Measurements from ENCODE around the gene LMF1. TPM values are rescaled to one million over a fixed set of nuclear protein-coding genes. Genes with fewer than 3 reads are reported as not detected.

LMF1 gene
- total RNA-seq, 1 experiment from 2014 or later: 13.5 TPM

- Histone ChIP-seq H3K9ac (ENCODE audit: low read length) (no peak overlapping the region), H3K4me1 (ENCODE audit: insufficient read depth, low read length) (no peaks in the 10 kb centered on the region), H3K36me3 (ENCODE audit: low read depth, low read length) (no peaks in the 10 kb centered on the region), H3K27me3 (ENCODE audit: low read length) (no peaks in the 10 kb centered on the region), H3K79me2 (ENCODE audit: low read length) (no peaks in the 10 kb centered on the region), H3K4me3 (ENCODE audit: low read length) (no peak overlapping the region), H3F3A (ENCODE audit: low read length, unreplicated experiment) (no peaks in the 10 kb centered on the region), H3K4me2 (ENCODE audit: low read length) (no peak overlapping the region), H4K20me1 (ENCODE audit: low read length) (no peaks in the 10 kb centered on the region), H2AFZ (ENCODE audit: low read length) (no peak overlapping the region), H3K9me2 (replicated peaks; ENCODE audit: low read length) (no peaks in the 10 kb centered on the region), H3K9me3 (ENCODE audit: low read length) (no peaks in the 10 kb centered on the region), H3K27ac (ENCODE audit: low read length) (no peak overlapping the region)
- POLR2A ChIA-PET (ENCODE audit: unreplicated experiment): no interaction called here
- CTCF ChIA-PET: no interaction called here
- BruUV-seq (replicated peaks): no TSS peak
- intact Hi-C loops (cut with micrococcal nuclease): no loop called here
- no peak for DNase-seq
- no peak for TF ChIP-seq EZH2 (IDR thresholded peaks at IDR 0.05; ENCODE audit: low read length, unreplicated experiment)
- TF ChIP-seq CTCF (conservative IDR thresholded peaks at IDR 0.05; ENCODE audit: low read depth, low read length): no peak
- no peak for TF ChIP-seq EZH2phosphoT487 (IDR thresholded peaks at IDR 0.05; ENCODE audit: borderline replicate concordance, low read length)
- no peak for ATAC-seq
These were observed 92.6 kb downstream of the LMF1 start for GRCh38 chr16:878072-878784.

GRCh38 chr16:877242-878071 is 93.3 kb downstream of the LMF1 start:
- H3K36me3 ChIP-seq (ENCODE audit: low read depth, low read length): no peaks in the 10 kb centered on the region
- ATAC-seq: no peak
- no TSS peak for BruUV-seq (replicated peaks)
- no peaks in the 10 kb centered on the region for H3K9me3 ChIP-seq (ENCODE audit: low read length)
- H3K4me1 ChIP-seq (ENCODE audit: insufficient read depth, low read length): no peaks in the 10 kb centered on the region
- no peak overlapping the region for H3K4me2 ChIP-seq (ENCODE audit: low read length)
- no peaks in the 10 kb centered on the region for H3F3A ChIP-seq (ENCODE audit: low read length, unreplicated experiment)
- no peaks in the 10 kb centered on the region for H3K79me2 ChIP-seq (ENCODE audit: low read length)
- intact Hi-C loops (cut with micrococcal nuclease): no loop called here
- H3K27me3 ChIP-seq (ENCODE audit: low read length): no peaks in the 10 kb centered on the region
- H3K9me2 ChIP-seq (replicated peaks; ENCODE audit: low read length): no peaks in the 10 kb centered on the region
- H3K27ac ChIP-seq (ENCODE audit: low read length): no peak overlapping the region
- no peaks in the 10 kb centered on the region for H4K20me1 ChIP-seq (ENCODE audit: low read length)
- no peak overlapping the region for H3K4me3 ChIP-seq (ENCODE audit: low read length)
- ChIA-PET CTCF (no interaction called here), POLR2A (ENCODE audit: unreplicated experiment) (no interaction called here)
- no peak for DNase-seq
- no peak overlapping the region for H2AFZ ChIP-seq (ENCODE audit: low read length)
- TF ChIP-seq EZH2 (IDR thresholded peaks at IDR 0.05; ENCODE audit: low read length, unreplicated experiment): no peak
- no peak for TF ChIP-seq EZH2phosphoT487 (IDR thresholded peaks at IDR 0.05; ENCODE audit: borderline replicate concordance, low read length)
- no peak for TF ChIP-seq CTCF (conservative IDR thresholded peaks at IDR 0.05; ENCODE audit: low read depth, low read length)
- no peak overlapping the region for H3K9ac ChIP-seq (ENCODE audit: low read length)
